WTC11 (cell line): Measurements from ENCODE around the gene PHLDB2. TPM values are rescaled to one million over a fixed set of nuclear protein-coding genes. Genes with fewer than 3 reads are reported as not detected.
A peak's percentile ranks its signal among the peaks of the same experiment; 100 is the strongest.

Experiments
- ATAC-seq: fragments of 200-7000 bp; cut with Tn5 transposase; 2 replicates; pipeline ENCODE4 v1.10.0; 2021; ENCODE audit warnings: mild to moderate bottlenecking, moderate library complexity
- CTCF ChIA-PET: fragments of 300-600 bp; sonication (Branson Sonifier 250); formaldehyde crosslinking; loops from one replicate; lab custom pipeline; 2021; ENCODE audit warnings: antibody characterized with exemption; lab: Charles Lee
- POLR2A ChIA-PET: fragments of 350-600 bp; sonication (Branson Sonifier 250); formaldehyde crosslinking; loops from one replicate; lab custom pipeline; 2021; ENCODE audit warnings: antibody characterized with exemption; lab: Charles Lee
- DNase-seq: peaks from one replicate; pipeline ENCODE4 v3.0.0; 2021; ENCODE audit warnings: low spot score
- H3K27ac Mint-ChIP-seq: 2 replicates; pipeline ENCODE4 v1.8.0; 2021; ENCODE audit warnings: mixed read lengths
- H3K27me3 Mint-ChIP-seq: 2 replicates; pipeline ENCODE4 v1.8.0; 2021; ENCODE audit warnings: low read depth, mild to moderate bottlenecking, moderate library complexity, mixed read lengths
- H3K36me3 Mint-ChIP-seq: 2 replicates; pipeline ENCODE4 v1.8.0; 2021; ENCODE audit warnings: mixed read lengths
- H3K4me1 Mint-ChIP-seq: 2 replicates; pipeline ENCODE4 v1.8.0; 2022; ENCODE audit warnings: mixed read lengths
- H3K4me3 Mint-ChIP-seq: 2 replicates; pipeline ENCODE4 v1.8.0; 2021; ENCODE audit warnings: mild to moderate bottlenecking, moderate library complexity, mixed read lengths
- H3K9me3 Mint-ChIP-seq: 2 replicates; pipeline ENCODE4 v1.8.0; 2021; ENCODE audit warnings: mixed read lengths
- CREB1 ChIP-seq: sonication (generic); formaldehyde crosslinking; IDR thresholded peaks from 2 replicates; pipeline ENCODE4 v1.8.0; 2023; ENCODE audit warnings: mild to moderate bottlenecking, missing genetic modification reagents
- ETV6 ChIP-seq: sonication (generic); formaldehyde crosslinking; IDR thresholded peaks from 2 replicates; pipeline ENCODE4 v1.8.1; 2022; ENCODE audit warnings: mild to moderate bottlenecking, missing genetic modification reagents
- FOXP1 ChIP-seq: sonication (generic); formaldehyde crosslinking; IDR thresholded peaks from 2 replicates; pipeline ENCODE4 v1.8.0; 2022; ENCODE audit warnings: missing genetic modification reagents, mild to moderate bottlenecking, moderate library complexity, borderline replicate concordance
- GTF2I ChIP-seq: fragments of 250-450 bp; sonication (Bioruptor Pico); conservative IDR thresholded peaks from 2 replicates; pipeline ENCODE4 v1.4.0; 2021; ENCODE audit warnings: mild to moderate bottlenecking
- MXD4 ChIP-seq: fragments of 250-450 bp; sonication (Bioruptor Pico); IDR thresholded peaks from 2 replicates; pipeline ENCODE4 v1.8.0; 2021; ENCODE audit warnings: mild to moderate bottlenecking, moderate library complexity, borderline replicate concordance
- MYBL2 ChIP-seq: sonication (generic); formaldehyde crosslinking; IDR thresholded peaks from 2 replicates; pipeline ENCODE4 v1.8.1; 2023; ENCODE audit warnings: mild to moderate bottlenecking, moderate library complexity, missing genetic modification reagents
- NFYB ChIP-seq: sonication (generic); formaldehyde crosslinking; conservative IDR thresholded peaks from 2 replicates; pipeline ENCODE4 v1.8.0; 2022; ENCODE audit warnings: low read depth, missing genetic modification reagents
- NR1H2 ChIP-seq: sonication (generic); formaldehyde crosslinking; IDR thresholded peaks from 2 replicates; pipeline ENCODE4 v1.9.0; 2021; ENCODE audit warnings: mild to moderate bottlenecking, moderate library complexity, missing genetic modification reagents
- OVOL2 ChIP-seq: fragments of 250-450 bp; sonication (Bioruptor Pico); IDR thresholded peaks from 2 replicates; pipeline ENCODE4 v1.9.0; 2021; ENCODE audit warnings: mild to moderate bottlenecking, borderline replicate concordance
- PRRX2 ChIP-seq: fragments of 250-450 bp; sonication (Bioruptor Pico); IDR thresholded peaks from 2 replicates; pipeline ENCODE4 v1.8.0; 2021; ENCODE audit warnings: mild to moderate bottlenecking
- SMAD4 ChIP-seq: sonication (generic); formaldehyde crosslinking; IDR thresholded peaks from 2 replicates; pipeline ENCODE4 v1.8.0; 2022; ENCODE audit warnings: mild to moderate bottlenecking, missing genetic modification reagents
- SP1 ChIP-seq: sonication (generic); formaldehyde crosslinking; conservative IDR thresholded peaks from 2 replicates; pipeline ENCODE4 v1.8.1; 2022; ENCODE audit warnings: missing genetic modification reagents
- TCF7 ChIP-seq: sonication (generic); formaldehyde crosslinking; IDR thresholded peaks from 2 replicates; pipeline ENCODE4 v1.8.0; 2022; ENCODE audit warnings: mild to moderate bottlenecking, low read depth, missing genetic modification reagents, moderate library complexity
- ZNF121 ChIP-seq: sonication (generic); formaldehyde crosslinking; IDR thresholded peaks from 2 replicates; pipeline ENCODE4 v1.8.0; 2023; ENCODE audit warnings: missing genetic modification reagents
- ZNF219 ChIP-seq: sonication (generic); formaldehyde crosslinking; IDR thresholded peaks from 2 replicates; pipeline ENCODE4 v1.8.0; 2023; ENCODE audit warnings: missing genetic modification reagents, mild to moderate bottlenecking, borderline replicate concordance
- ZNF317 ChIP-seq: sonication (generic); formaldehyde crosslinking; IDR thresholded peaks from 2 replicates; pipeline ENCODE4 v1.8.1; 2023; ENCODE audit warnings: low read depth, mild to moderate bottlenecking, moderate library complexity, missing genetic modification reagents, borderline replicate concordance
- ZNF396 ChIP-seq: fragments of 250-450 bp; sonication (Bioruptor Pico); IDR thresholded peaks from 2 replicates; pipeline ENCODE4 v1.8.0; 2021; ENCODE audit warnings: mild to moderate bottlenecking, moderate library complexity, borderline replicate concordance
- ZNF423 ChIP-seq: fragments of 250-450 bp; sonication (Bioruptor Pico); IDR thresholded peaks from 2 replicates; pipeline ENCODE4 v2.1.2; 2022; ENCODE audit warnings: mild to moderate bottlenecking, moderate library complexity
- total RNA-seq: library from RNA; stranded (reverse); gene quantifications from 3 replicates; pipeline ENCODE4 v1.2.3, GENCODE V29; 2021
- TF ChIP-seq, protein P1 (sequence below): sonication (generic); formaldehyde crosslinking; IDR thresholded peaks from 2 replicates; pipeline ENCODE4 v1.8.0; 2022; ENCODE audit warnings: mild to moderate bottlenecking, missing genetic modification reagents
- TF ChIP-seq, protein P2 (sequence below): sonication (generic); formaldehyde crosslinking; IDR thresholded peaks from 2 replicates; pipeline ENCODE4 v1.8.1; 2023; ENCODE audit warnings: mild to moderate bottlenecking, missing genetic modification reagents
- TF ChIP-seq, protein P3 (sequence below): sonication (generic); formaldehyde crosslinking; IDR thresholded peaks from 2 replicates; pipeline ENCODE4 v1.8.0; 2022; ENCODE audit warnings: mild to moderate bottlenecking, missing genetic modification reagents
- TF ChIP-seq, protein P4 (sequence below): sonication (generic); formaldehyde crosslinking; IDR thresholded peaks from 2 replicates; pipeline ENCODE4 v1.8.1; 2022; ENCODE audit warnings: low read depth, missing genetic modification reagents, borderline replicate concordance
- TF ChIP-seq, protein P5 (sequence below): fragments of 250-450 bp; sonication (Bioruptor Pico); IDR thresholded peaks from 2 replicates; pipeline ENCODE4 v1.9.0; 2021; ENCODE audit warnings: mild to moderate bottlenecking, borderline replicate concordance
- TF ChIP-seq, protein P6 (sequence below): fragments of 250-450 bp; sonication (Bioruptor Pico); IDR thresholded peaks from 2 replicates; pipeline ENCODE4 v1.9.0; 2021; ENCODE audit warnings: mild to moderate bottlenecking
- TF ChIP-seq, protein P7 (sequence below): fragments of 250-450 bp; sonication (Bioruptor Pico); IDR thresholded peaks from 2 replicates; pipeline ENCODE4 v1.9.0; 2021; ENCODE audit warnings: mild to moderate bottlenecking

PHLDB2 gene
- total RNA-seq, 1 experiment from 2014 or later = 40.3 TPM

DNA sequence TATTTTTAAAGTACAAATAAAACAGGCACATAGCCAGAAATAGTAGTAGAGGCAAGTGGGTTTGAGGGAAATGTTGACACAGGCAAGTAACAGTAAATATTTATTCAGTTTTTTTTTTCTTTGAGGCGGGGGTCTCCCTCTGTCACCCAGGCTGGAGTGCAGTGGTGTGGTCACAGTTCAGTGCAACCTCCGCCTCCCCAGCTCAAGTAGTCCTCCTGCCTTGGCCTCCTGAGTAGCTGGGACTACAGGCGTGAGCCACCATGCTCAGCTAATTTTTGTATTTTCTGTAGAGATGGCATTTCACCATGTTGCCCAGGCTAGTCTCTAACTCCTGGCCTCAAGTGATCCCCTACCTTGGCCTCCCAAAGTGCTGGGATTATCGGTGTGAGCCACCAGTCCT lies 43.5 kb downstream of the PHLDB2 start:
- peaks cover 28% of the 10 kb centered on the region for H3K36me3 Mint-ChIP-seq
- CTCF ChIA-PET = no interaction called here
- H3K27ac Mint-ChIP-seq = no peak overlapping the region
- DNase-seq (no peak), ATAC-seq (no peak)
- H3K4me1 Mint-ChIP-seq = no peaks in the 10 kb centered on the region
- no peaks in the 10 kb centered on the region for H3K27me3 Mint-ChIP-seq
- POLR2A ChIA-PET = no interaction called here
- no peak overlapping the region for H3K4me3 Mint-ChIP-seq
- TF ChIP-seq ZNF423 (no peak), OVOL2 (no peak), ZNF396 (CRISPR knock-in tag) (no peak), GTF2I (CRISPR knock-in tag) (no peak), TCF7 (CRISPR knock-in tag) (no peak), ZNF121 (CRISPR knock-in tag) (no peak), CREB1 (CRISPR knock-in tag) (no peak)
- TF ChIP-seq, protein P1, sequence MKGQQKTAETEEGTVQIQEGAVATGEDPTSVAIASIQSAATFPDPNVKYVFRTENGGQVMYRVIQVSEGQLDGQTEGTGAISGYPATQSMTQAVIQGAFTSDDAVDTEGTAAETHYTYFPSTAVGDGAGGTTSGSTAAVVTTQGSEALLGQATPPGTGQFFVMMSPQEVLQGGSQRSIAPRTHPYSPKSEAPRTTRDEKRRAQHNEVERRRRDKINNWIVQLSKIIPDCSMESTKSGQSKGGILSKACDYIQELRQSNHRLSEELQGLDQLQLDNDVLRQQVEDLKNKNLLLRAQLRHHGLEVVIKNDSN (CRISPR knock-in tag) = no peak
- TF ChIP-seq, protein P2, sequence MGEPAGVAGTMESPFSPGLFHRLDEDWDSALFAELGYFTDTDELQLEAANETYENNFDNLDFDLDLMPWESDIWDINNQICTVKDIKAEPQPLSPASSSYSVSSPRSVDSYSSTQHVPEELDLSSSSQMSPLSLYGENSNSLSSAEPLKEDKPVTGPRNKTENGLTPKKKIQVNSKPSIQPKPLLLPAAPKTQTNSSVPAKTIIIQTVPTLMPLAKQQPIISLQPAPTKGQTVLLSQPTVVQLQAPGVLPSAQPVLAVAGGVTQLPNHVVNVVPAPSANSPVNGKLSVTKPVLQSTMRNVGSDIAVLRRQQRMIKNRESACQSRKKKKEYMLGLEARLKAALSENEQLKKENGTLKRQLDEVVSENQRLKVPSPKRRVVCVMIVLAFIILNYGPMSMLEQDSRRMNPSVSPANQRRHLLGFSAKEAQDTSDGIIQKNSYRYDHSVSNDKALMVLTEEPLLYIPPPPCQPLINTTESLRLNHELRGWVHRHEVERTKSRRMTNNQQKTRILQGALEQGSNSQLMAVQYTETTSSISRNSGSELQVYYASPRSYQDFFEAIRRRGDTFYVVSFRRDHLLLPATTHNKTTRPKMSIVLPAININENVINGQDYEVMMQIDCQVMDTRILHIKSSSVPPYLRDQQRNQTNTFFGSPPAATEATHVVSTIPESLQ (CRISPR knock-in tag) = no peak
- peaks cover 19% of the 10 kb centered on the region for H3K9me3 Mint-ChIP-seq

- H3K4me3 Mint-ChIP-seq = no peak overlapping the region
- no peak overlapping the region for H3K27ac Mint-ChIP-seq
These were observed 44.0 kb downstream of the PHLDB2 start for GRCh38 chr3:111903067-111903511.

More at GRCh38 chr3:111903067-111903511, 44.0 kb downstream of the PHLDB2 start:
- CTCF ChIA-PET = no interaction called here
- Mint-ChIP-seq H3K9me3 (peaks cover 19% of the 10 kb centered on the region), H3K4me1 (no peaks in the 10 kb centered on the region), H3K36me3 (peaks cover 23% of the 10 kb centered on the region), H3K27me3 (no peaks in the 10 kb centered on the region)
- TF ChIP-seq, protein P3, sequence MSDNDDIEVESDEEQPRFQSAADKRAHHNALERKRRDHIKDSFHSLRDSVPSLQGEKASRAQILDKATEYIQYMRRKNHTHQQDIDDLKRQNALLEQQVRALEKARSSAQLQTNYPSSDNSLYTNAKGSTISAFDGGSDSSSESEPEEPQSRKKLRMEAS (CRISPR knock-in tag) = no peak
- TF ChIP-seq, protein P4, sequence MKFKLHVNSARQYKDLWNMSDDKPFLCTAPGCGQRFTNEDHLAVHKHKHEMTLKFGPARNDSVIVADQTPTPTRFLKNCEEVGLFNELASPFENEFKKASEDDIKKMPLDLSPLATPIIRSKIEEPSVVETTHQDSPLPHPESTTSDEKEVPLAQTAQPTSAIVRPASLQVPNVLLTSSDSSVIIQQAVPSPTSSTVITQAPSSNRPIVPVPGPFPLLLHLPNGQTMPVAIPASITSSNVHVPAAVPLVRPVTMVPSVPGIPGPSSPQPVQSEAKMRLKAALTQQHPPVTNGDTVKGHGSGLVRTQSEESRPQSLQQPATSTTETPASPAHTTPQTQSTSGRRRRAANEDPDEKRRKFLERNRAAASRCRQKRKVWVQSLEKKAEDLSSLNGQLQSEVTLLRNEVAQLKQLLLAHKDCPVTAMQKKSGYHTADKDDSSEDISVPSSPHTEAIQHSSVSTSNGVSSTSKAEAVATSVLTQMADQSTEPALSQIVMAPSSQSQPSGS (CRISPR knock-in tag) = no peak
- TF ChIP-seq ZNF317 (CRISPR knock-in tag) (no peak), MXD4 (CRISPR knock-in tag) (no peak), CREB1 (CRISPR knock-in tag) (no peak), MYBL2 (CRISPR knock-in tag) (no peak), NR1H2 (CRISPR knock-in tag) (no peak), SP1 (no peak), ZNF423 (no peak), SMAD4 (CRISPR knock-in tag) (no peak), NFYB (CRISPR knock-in tag) (no peak), ETV6 (CRISPR knock-in tag) (no peak), ZNF219 (CRISPR knock-in tag) (no peak), FOXP1 (CRISPR knock-in tag) (no peak), PRRX2 (CRISPR knock-in tag) (no peak)
- TF ChIP-seq, protein P5, sequence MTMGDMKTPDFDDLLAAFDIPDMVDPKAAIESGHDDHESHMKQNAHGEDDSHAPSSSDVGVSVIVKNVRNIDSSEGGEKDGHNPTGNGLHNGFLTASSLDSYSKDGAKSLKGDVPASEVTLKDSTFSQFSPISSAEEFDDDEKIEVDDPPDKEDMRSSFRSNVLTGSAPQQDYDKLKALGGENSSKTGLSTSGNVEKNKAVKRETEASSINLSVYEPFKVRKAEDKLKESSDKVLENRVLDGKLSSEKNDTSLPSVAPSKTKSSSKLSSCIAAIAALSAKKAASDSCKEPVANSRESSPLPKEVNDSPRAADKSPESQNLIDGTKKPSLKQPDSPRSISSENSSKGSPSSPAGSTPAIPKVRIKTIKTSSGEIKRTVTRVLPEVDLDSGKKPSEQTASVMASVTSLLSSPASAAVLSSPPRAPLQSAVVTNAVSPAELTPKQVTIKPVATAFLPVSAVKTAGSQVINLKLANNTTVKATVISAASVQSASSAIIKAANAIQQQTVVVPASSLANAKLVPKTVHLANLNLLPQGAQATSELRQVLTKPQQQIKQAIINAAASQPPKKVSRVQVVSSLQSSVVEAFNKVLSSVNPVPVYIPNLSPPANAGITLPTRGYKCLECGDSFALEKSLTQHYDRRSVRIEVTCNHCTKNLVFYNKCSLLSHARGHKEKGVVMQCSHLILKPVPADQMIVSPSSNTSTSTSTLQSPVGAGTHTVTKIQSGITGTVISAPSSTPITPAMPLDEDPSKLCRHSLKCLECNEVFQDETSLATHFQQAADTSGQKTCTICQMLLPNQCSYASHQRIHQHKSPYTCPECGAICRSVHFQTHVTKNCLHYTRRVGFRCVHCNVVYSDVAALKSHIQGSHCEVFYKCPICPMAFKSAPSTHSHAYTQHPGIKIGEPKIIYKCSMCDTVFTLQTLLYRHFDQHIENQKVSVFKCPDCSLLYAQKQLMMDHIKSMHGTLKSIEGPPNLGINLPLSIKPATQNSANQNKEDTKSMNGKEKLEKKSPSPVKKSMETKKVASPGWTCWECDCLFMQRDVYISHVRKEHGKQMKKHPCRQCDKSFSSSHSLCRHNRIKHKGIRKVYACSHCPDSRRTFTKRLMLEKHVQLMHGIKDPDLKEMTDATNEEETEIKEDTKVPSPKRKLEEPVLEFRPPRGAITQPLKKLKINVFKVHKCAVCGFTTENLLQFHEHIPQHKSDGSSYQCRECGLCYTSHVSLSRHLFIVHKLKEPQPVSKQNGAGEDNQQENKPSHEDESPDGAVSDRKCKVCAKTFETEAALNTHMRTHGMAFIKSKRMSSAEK (CRISPR knock-in tag) = no peak
- TF ChIP-seq, protein P6, sequence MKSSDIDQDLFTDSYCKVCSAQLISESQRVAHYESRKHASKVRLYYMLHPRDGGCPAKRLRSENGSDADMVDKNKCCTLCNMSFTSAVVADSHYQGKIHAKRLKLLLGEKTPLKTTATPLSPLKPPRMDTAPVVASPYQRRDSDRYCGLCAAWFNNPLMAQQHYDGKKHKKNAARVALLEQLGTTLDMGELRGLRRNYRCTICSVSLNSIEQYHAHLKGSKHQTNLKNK (CRISPR knock-in tag) = no peak
- TF ChIP-seq, protein P7, sequence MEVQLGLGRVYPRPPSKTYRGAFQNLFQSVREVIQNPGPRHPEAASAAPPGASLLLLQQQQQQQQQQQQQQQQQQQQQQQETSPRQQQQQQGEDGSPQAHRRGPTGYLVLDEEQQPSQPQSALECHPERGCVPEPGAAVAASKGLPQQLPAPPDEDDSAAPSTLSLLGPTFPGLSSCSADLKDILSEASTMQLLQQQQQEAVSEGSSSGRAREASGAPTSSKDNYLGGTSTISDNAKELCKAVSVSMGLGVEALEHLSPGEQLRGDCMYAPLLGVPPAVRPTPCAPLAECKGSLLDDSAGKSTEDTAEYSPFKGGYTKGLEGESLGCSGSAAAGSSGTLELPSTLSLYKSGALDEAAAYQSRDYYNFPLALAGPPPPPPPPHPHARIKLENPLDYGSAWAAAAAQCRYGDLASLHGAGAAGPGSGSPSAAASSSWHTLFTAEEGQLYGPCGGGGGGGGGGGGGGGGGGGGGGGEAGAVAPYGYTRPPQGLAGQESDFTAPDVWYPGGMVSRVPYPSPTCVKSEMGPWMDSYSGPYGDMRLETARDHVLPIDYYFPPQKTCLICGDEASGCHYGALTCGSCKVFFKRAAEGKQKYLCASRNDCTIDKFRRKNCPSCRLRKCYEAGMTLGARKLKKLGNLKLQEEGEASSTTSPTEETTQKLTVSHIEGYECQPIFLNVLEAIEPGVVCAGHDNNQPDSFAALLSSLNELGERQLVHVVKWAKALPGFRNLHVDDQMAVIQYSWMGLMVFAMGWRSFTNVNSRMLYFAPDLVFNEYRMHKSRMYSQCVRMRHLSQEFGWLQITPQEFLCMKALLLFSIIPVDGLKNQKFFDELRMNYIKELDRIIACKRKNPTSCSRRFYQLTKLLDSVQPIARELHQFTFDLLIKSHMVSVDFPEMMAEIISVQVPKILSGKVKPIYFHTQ (CRISPR knock-in tag) = no peak
- no peak for DNase-seq
- POLR2A ChIA-PET = no interaction called here
- ATAC-seq = peak; percentile 34; the same call in 1 of the 2 replicates
